ENCODE data around the gene MAML3. TPM values are rescaled to one million over a fixed set of nuclear protein-coding genes. Genes with fewer than 3 reads are reported as not detected.

The MAML3 gene
- total RNA-seq, 1 donor from 2014 or later = 8.0 TPM

DNA sequence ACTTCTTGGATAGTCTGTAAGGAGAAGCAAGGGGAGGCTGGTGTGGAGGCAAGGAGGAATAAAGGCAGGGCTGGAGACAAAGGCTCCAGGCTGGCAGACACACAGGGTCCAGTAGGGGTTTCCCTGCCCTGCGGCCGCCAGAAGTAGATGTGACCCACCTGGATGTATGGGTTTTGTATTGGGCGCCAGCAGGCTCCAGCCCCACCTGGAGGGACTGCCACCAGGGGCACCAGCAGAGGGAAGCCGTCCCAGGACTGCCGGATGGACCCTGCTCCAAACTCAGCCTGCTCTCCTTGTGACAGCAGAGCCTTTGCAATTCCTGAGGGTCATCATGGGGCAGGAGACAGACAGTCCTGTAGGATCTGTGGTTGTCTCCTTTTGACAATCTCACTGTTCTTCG lies 435.6 kb downstream of the MAML3 start:
- Mint-ChIP-seq H3K36me3 (ENCODE audit: unreplicated experiment) (peaks cover 24% of the 10 kb centered on the region), H3K9me3 (ENCODE audit: unreplicated experiment) (no peaks in the 10 kb centered on the region), H3K4me1 (ENCODE audit: unreplicated experiment) (no peaks in the 10 kb centered on the region), H3K27ac (ENCODE audit: unreplicated experiment) (no peak overlapping the region), H3K27me3 (ENCODE audit: unreplicated experiment) (no peaks in the 10 kb centered on the region), H3K4me3 (ENCODE audit: unreplicated experiment) (no peak overlapping the region)
- TF ChIP-seq, protein P1, sequence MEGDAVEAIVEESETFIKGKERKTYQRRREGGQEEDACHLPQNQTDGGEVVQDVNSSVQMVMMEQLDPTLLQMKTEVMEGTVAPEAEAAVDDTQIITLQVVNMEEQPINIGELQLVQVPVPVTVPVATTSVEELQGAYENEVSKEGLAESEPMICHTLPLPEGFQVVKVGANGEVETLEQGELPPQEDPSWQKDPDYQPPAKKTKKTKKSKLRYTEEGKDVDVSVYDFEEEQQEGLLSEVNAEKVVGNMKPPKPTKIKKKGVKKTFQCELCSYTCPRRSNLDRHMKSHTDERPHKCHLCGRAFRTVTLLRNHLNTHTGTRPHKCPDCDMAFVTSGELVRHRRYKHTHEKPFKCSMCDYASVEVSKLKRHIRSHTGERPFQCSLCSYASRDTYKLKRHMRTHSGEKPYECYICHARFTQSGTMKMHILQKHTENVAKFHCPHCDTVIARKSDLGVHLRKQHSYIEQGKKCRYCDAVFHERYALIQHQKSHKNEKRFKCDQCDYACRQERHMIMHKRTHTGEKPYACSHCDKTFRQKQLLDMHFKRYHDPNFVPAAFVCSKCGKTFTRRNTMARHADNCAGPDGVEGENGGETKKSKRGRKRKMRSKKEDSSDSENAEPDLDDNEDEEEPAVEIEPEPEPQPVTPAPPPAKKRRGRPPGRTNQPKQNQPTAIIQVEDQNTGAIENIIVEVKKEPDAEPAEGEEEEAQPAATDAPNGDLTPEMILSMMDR (IDR thresholded peaks at IDR 0.05) = no peak
- no peak for DNase-seq (ENCODE audit: extremely low spot score, unreplicated experiment)

DNA sequence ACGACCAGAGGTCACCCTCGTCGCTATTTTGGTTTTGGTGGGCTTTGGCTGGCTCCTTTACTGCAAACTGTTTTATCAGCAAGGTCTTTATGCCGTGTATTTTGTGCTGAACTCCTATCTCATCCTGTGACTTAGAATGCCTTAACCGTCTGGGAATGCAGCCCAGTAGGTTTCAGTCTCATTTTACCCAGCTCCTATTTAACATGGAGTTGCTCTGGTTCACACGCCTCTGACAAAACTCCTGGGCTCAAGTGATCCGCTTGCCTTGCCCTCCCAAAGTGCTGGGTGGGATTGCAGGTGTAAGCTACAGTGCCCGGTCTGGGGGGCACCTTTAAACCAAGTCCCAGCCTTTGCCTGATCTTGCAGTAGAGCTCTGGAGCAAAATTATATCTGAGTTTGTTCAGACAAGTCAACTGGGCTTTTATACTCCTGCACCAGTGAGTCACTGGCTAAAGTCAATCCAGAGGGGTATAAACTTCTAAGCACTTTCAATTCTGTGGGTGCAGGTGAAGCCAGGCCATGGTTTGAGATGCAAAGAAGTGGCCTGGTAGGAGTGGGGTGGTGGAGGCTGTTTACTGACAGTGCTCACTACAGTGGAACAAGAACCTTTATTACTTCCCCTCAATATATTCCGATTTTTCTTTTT lies 438.1 kb downstream of the MAML3 start:
- Mint-ChIP-seq H3K27ac (ENCODE audit: unreplicated experiment) (no peak overlapping the region), H3K4me1 (ENCODE audit: unreplicated experiment) (peaks cover 3% of the 10 kb centered on the region), H3K4me3 (ENCODE audit: unreplicated experiment) (no peak overlapping the region), H3K9me3 (ENCODE audit: unreplicated experiment) (no peaks in the 10 kb centered on the region), H3K27me3 (ENCODE audit: unreplicated experiment) (no peaks in the 10 kb centered on the region), H3K36me3 (ENCODE audit: unreplicated experiment) (peaks cover 24% of the 10 kb centered on the region)
- TF ChIP-seq, protein P1 (IDR thresholded peaks at IDR 0.05) = no peak
- DNase-seq (ENCODE audit: extremely low spot score, unreplicated experiment) = no peak

DNA sequence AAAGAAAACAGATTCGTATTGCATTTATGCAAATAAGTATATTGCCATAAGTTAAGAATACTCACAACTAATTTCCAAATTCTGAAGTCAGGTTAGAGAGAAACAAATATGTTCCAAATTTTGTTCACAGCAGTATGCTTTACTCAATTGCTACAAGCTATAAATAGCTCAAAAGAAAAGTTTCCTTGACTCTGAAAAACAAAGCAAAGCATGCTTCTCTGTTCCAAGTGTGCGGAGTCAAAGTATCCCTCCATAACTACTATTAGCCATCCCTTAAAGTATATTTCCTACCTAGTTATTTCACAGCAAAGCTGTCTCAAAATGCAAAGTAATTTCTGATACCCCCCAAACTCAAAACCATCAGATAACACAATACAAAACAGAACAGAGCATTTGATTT lies 441.1 kb downstream of the MAML3 start:
- Mint-ChIP-seq H3K27me3 (ENCODE audit: unreplicated experiment) (no peaks in the 10 kb centered on the region), H3K9me3 (ENCODE audit: unreplicated experiment) (no peaks in the 10 kb centered on the region), H3K36me3 (ENCODE audit: unreplicated experiment) (peaks cover 24% of the 10 kb centered on the region), H3K27ac (ENCODE audit: unreplicated experiment) (no peak overlapping the region), H3K4me1 (ENCODE audit: unreplicated experiment) (peaks cover 3% of the 10 kb centered on the region), H3K4me3 (ENCODE audit: unreplicated experiment) (no peak overlapping the region)
- TF ChIP-seq, protein P1 (IDR thresholded peaks at IDR 0.05) = no peak
- DNase-seq (ENCODE audit: extremely low spot score, unreplicated experiment) = no peak

DNA sequence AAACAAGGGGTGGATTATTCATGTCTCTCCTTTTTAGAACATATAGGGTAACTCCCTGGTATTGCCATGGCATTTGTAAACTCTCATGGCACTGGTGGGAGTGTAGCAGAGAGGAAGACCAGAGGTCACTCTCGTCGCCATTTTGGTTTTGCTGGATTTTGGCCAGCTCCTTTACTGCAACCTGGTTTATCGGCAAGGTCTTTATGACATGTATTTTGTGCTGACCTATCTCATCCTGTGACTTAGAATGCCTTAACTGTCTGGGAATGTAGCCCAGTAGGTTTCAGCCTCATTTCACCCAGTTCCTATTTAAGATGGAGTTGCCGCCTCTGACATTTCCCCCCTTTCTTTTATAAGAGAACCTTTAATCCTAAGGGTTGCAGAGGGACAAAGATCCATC lies 442.5 kb downstream of the MAML3 start:
- peaks cover 22% of the 10 kb centered on the region for H3K36me3 Mint-ChIP-seq (ENCODE audit: unreplicated experiment)

DNA sequence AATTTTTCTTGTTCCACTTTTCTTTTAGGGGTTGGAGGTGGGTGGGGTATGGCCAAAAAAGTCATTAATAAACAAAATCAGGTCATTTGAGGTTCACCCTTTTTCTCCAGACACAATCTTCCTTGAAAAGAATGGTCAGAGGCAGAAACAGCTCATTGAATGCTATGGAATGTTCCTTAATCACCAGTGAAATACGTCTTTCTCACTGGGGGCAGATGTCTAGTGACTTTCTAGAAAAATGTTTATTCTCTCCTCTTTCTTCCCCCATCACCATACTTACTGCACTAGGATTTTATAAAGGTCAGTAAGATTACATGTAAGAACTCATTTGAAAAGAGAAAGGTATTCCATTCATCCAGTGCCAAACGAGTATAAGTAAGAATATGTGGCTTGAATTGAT lies 443.9 kb downstream of the MAML3 start:
- Mint-ChIP-seq H3K4me3 (ENCODE audit: unreplicated experiment) (no peak overlapping the region), H3K4me1 (ENCODE audit: unreplicated experiment) (peaks cover 3% of the 10 kb centered on the region), H3K9me3 (ENCODE audit: unreplicated experiment) (no peaks in the 10 kb centered on the region), H3K27me3 (ENCODE audit: unreplicated experiment) (no peaks in the 10 kb centered on the region), H3K36me3 (ENCODE audit: unreplicated experiment) (peaks cover 23% of the 10 kb centered on the region), H3K27ac (ENCODE audit: unreplicated experiment) (no peak overlapping the region)
- TF ChIP-seq, protein P1 (IDR thresholded peaks at IDR 0.05) = no peak
- DNase-seq (ENCODE audit: extremely low spot score, unreplicated experiment) = no peak

More for the DNA sequence above, 442.5 kb downstream of the MAML3 start:
- Mint-ChIP-seq H3K4me3 (ENCODE audit: unreplicated experiment) (no peak overlapping the region), H3K27me3 (ENCODE audit: unreplicated experiment) (no peaks in the 10 kb centered on the region), H3K27ac (ENCODE audit: unreplicated experiment) (no peak overlapping the region), H3K9me3 (ENCODE audit: unreplicated experiment) (no peaks in the 10 kb centered on the region), H3K4me1 (ENCODE audit: unreplicated experiment) (peaks cover 3% of the 10 kb centered on the region)
- TF ChIP-seq, protein P1 (IDR thresholded peaks at IDR 0.05) = no peak
- DNase-seq (ENCODE audit: extremely low spot score, unreplicated experiment) = no peak
